ENCODE data around the gene TSPAN7. TPM values are rescaled to one million over a fixed set of nuclear protein-coding genes. Genes with fewer than 3 reads are reported as not detected.

TSPAN7 gene, protein sequence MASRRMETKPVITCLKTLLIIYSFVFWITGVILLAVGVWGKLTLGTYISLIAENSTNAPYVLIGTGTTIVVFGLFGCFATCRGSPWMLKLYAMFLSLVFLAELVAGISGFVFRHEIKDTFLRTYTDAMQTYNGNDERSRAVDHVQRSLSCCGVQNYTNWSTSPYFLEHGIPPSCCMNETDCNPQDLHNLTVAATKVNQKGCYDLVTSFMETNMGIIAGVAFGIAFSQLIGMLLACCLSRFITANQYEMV
- total RNA-seq (2011; cell fraction: chromatin; rRNA removed; ENCODE audit: low replicate concordance), result not detected in 2 replicates
- not detected in 2 replicates for total RNA-seq (2011; cell fraction: nucleolus; rRNA removed)
- not detected in 2 replicates for total RNA-seq (2011; cell fraction: nucleoplasm; rRNA removed)
- not detected in 2 replicates for total RNA-seq (2014; rRNA removed)
- 0.07 TPM in 1 of 2 replicates, not detected in the other for total RNA-seq (2014; rRNA removed; fragmentation: Illumina TruSeq; extraction: Trizol)
- total RNA-seq (2015; rRNA removed; fragmentation: Illumina TruSeq; extraction: Trizol), result 0.11 TPM in 1 of 2 replicates, not detected in the other
- 0.16 and 0.18 TPM in 2 replicates for total RNA-seq (2021)
- polyA plus RNA-seq (2011; rRNA removed), result 0.13 and 0.18 TPM in 2 replicates
- polyA plus RNA-seq (2011; cell fraction: cytosol; rRNA removed), result 0.19 and 0.40 TPM in 2 replicates
- 0.06 and 0.11 TPM in 2 replicates for polyA plus RNA-seq (2011; cell fraction: nucleus; rRNA removed)
- 0.10 and 0.24 TPM in 2 replicates for polyA plus RNA-seq (2012)
- polyA plus RNA-seq (2014; fragmentation: Illumina TruSeq; extraction: Trizol), result 0.09 and 0.14 TPM in 2 replicates
- polyA plus RNA-seq (2014; fragmentation: Nextera tagmentation; extraction: Ambion mirVana), result under 1 TPM; 0.28 to 0.29 TPM
- polyA plus RNA-seq (2014; rRNA removed), result 0.07 TPM in 1 of 2 replicates, not detected in the other
- polyA minus RNA-seq (2011; rRNA and poly(A)+ RNA removed), result 0.15 TPM in 1 of 2 replicates, not detected in the other
- not detected in 2 replicates for polyA minus RNA-seq (2011; cell fraction: cytosol; rRNA and poly(A)+ RNA removed)
- polyA minus RNA-seq (2011; cell fraction: nucleus; rRNA and poly(A)+ RNA removed), result not detected in 2 replicates
- Bru-seq, nascent RNA, result percentile 24 among the genes with signal in this experiment
- not detected for BruChase-seq, experiment 1, labeled RNA remaining after a 2-hour chase
- BruChase-seq, experiment 2, labeled RNA remaining after a 6-hour chase, result percentile 23 among the genes with signal in this experiment
- long read RNA-seq, experiment 1, result 0 reads
- long read RNA-seq, experiment 2, partial matches to known transcripts, result 0 of 1 reads
- long read RNA-seq, experiment 2, other reads (novel, unspliced or antisense), result 1 of 1 reads
- long read RNA-seq, experiment 3, result 0 reads

DNA sequence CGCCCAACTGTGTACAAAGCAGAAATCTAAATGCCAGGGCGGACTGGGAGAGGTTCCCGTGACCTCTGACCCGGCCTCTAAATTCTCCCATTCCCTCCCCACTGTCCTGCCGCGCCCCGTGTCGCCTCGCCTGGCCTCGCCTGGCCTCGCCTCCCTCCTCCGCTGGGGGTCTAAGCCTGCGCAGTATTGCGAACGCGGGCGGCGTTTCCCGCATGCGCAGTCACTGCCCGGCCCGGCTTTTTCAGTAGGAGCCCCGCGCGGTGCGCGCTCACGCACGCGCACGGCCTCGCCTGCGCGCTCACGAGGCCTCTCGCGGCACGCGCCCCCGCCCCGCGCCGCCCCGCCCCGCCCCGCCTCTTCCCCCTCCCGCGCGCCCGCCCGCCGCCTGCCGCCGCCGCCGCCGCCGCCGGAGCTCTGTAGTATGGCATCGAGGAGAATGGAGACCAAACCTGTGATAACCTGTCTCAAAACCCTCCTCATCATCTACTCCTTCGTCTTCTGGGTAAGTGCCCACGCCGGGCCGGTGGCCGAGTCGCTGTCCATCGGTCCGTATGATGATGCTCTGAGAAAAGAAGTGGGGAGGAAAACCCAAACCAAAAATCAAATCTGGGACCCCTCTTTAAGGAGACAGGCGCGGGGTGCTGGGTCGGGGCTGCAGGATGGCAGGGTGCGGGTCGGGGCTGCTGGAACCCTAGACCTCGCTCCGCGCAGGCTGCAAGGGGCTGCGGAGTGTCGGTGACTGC, at the start of gene TSPAN7:
TSS of gene TSPAN7 (plus strand) at position 417 of the 743 bp plus-strand sequence. CDS start at position 422, 5 bp downstream.
- H3K79me2 ChIP-seq (ENCODE audit: control insufficient read depth, insufficient read depth, low read length), result no peaks in the 10 kb centered on the region
- peak; percentile 99 for ATAC-seq
- no peaks in the 10 kb centered on the region for H3K36me3 ChIP-seq (ENCODE audit: control insufficient read depth, insufficient read depth, low read length)
- H3K4me3 ChIP-seq, result peak within 1 kb of the TSS; percentile 16
- FAIRE-seq, result no peak
- peak within 1 kb of the TSS; percentile 64 for H3K4me2 ChIP-seq (ENCODE audit: insufficient read depth, low read length)
- CTCF ChIA-PET (ENCODE audit: low intra/inter-chr PET ratio), result no interaction called here
- no peaks in the 10 kb centered on the region for H4K20me1 ChIP-seq (replicated peaks; ENCODE audit: control insufficient read depth, insufficient read depth, low read length)
- POLR2A ChIA-PET, result no interaction called here
- H3K27me3 ChIP-seq (ENCODE audit: control insufficient read depth in 2 of 2, insufficient read depth in 2 of 2, low read length in 2 of 2), result peaks cover 0 to 6% of the 10 kb centered on the region in 2 experiments; a peak in 2 of 5 replicates
- no TSS peak for BruUV-seq (replicated peaks)
- peaks cover 0 to 15% of the 10 kb centered on the region in 2 experiments; a peak in 3 of 5 replicates for H3K4me1 ChIP-seq (replicated peaks in 1 of 2; ENCODE audit: control insufficient read depth in 2 of 2, insufficient read depth in 2 of 2, low read length in 2 of 2)
- H3K9me3 ChIP-seq (replicated peaks; ENCODE audit: control insufficient read depth, insufficient read depth, low read depth, low read length), result no peaks in the 10 kb centered on the region
- H3K9ac ChIP-seq (ENCODE audit: insufficient read depth in 1 of 2, low read depth in 2 of 2, low read length in 2 of 2), result peak within 1 kb of the TSS in 1 of 2 experiments; percentile 78; a peak in 2 of 4 replicates
- in situ Hi-C loops (cut with MboI), result no loop called here
- 10% methylated on average over 17 of the region's 78 CpGs for WGBS (ENCODE audit: insufficient coverage, low coverage, missing lambda C conversion rate)
- H2AFZ ChIP-seq (ENCODE audit: low read depth, low read length), result peak within 1 kb of the TSS; percentile 94
- H3K9me1 ChIP-seq (ENCODE audit: control insufficient read depth, insufficient read depth, low read length), result no peaks in the 10 kb centered on the region
- peak; percentile 87 to 92 (median 88) for DNase-seq (ENCODE audit: extremely low read depth in 1 of 4, low spot score in 3 of 4)
- no peak within 1 kb of the TSS for H3K27ac ChIP-seq (ENCODE audit: extremely low read depth, low read depth, low read length)
- intact Hi-C loops (cut with micrococcal nuclease), result no loop called here
- TF ChIP-seq POLR2G (IDR thresholded peaks at IDR 0.05; ENCODE audit: low read depth, low read length), result 0 out of 2 replicates have a peak, but pooled peaks have one; percentile 37
- TF ChIP-seq ZNF23 (CRISPR knock-in tag; IDR thresholded peaks at IDR 0.05), result no peak
- TF ChIP-seq, protein P1, sequence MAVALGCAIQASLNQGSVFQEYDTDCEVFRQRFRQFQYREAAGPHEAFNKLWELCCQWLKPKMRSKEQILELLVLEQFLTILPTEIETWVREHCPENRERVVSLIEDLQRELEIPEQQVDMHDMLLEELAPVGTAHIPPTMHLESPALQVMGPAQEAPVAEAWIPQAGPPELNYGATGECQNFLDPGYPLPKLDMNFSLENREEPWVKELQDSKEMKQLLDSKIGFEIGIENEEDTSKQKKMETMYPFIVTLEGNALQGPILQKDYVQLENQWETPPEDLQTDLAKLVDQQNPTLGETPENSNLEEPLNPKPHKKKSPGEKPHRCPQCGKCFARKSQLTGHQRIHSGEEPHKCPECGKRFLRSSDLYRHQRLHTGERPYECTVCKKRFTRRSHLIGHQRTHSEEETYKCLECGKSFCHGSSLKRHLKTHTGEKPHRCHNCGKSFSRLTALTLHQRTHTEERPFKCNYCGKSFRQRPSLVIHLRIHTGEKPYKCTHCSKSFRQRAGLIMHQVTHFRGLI (CRISPR knock-in tag; IDR thresholded peaks at IDR 0.05), result no peak
- TF ChIP-seq, protein P2, sequence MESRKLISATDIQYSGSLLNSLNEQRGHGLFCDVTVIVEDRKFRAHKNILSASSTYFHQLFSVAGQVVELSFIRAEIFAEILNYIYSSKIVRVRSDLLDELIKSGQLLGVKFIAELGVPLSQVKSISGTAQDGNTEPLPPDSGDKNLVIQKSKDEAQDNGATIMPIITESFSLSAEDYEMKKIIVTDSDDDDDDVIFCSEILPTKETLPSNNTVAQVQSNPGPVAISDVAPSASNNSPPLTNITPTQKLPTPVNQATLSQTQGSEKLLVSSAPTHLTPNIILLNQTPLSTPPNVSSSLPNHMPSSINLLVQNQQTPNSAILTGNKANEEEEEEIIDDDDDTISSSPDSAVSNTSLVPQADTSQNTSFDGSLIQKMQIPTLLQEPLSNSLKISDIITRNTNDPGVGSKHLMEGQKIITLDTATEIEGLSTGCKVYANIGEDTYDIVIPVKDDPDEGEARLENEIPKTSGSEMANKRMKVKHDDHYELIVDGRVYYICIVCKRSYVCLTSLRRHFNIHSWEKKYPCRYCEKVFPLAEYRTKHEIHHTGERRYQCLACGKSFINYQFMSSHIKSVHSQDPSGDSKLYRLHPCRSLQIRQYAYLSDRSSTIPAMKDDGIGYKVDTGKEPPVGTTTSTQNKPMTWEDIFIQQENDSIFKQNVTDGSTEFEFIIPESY (CRISPR knock-in tag; IDR thresholded peaks at IDR 0.05), result no peak
- TF ChIP-seq HNRNPUL1 (IDR thresholded peaks at IDR 0.05; ENCODE audit: low read length), result no peak
- no peak for TF ChIP-seq PCBP2 (IDR thresholded peaks at IDR 0.05; ENCODE audit: low read depth, low read length, poor library complexity, severe bottlenecking)
- no peak for TF ChIP-seq ZNF431 (CRISPR knock-in tag; IDR thresholded peaks at IDR 0.05)
- TF ChIP-seq GABPB1 (CRISPR knock-in tag; IDR thresholded peaks at IDR 0.05), result no peak
- TF ChIP-seq CREBBP (IDR thresholded peaks at IDR 0.05; ENCODE audit: low read depth, low read length), result no peak
- TF ChIP-seq ZFP36 (IDR thresholded peaks at IDR 0.05; ENCODE audit: low read depth, low read length, partially characterized antibody), result no peak
- TF ChIP-seq ARNT (IDR thresholded peaks at IDR 0.05), result no peak
- TF ChIP-seq MTA2 (IDR thresholded peaks at IDR 0.05; ENCODE audit: low read depth), result no peak
- no peak for TF ChIP-seq CSDE1 (IDR thresholded peaks at IDR 0.05)
- TF ChIP-seq CEBPB (tag; IDR thresholded peaks at IDR 0.05), result no peak
